Endothelial cell of umbilical vein (primary cell): Measurements from ENCODE around the gene PHC2. TPM values are rescaled to one million over a fixed set of nuclear protein-coding genes. Genes with fewer than 3 reads are reported as not detected.
"Not testable (repeated sequence)": the region's sequence is repeated elsewhere in the genome, so short reads cannot be mapped to it uniquely, and the experiment has no call there.

ENCODE experiments used
- BruUV-seq: library from RNA; stranded (reverse); fragments of 400-500 nt; replicated peaks from 2 replicates; lab custom pipeline; 2021; lab: Mats Ljungman, UMichigan
- CTCF ChIA-PET: fragments of 300-600, 350-600 bp; sonication (Branson Sonifier 250); formaldehyde crosslinking; loops from one replicate; lab custom pipeline; 2021; ENCODE audit warnings: antibody characterized with exemption, inconsistent platforms; lab: Charles Lee
- POLR2A ChIA-PET: fragments of 300-600, 350-600 bp; sonication (Branson Sonifier 250); formaldehyde crosslinking; loops from one replicate; lab custom pipeline; 2021; ENCODE audit warnings: antibody characterized with exemption, inconsistent platforms; lab: Charles Lee
- DNase-seq: peaks from one replicate; pipeline ENCODE4 v3.0.0-alpha.2; 2011; ENCODE audit warnings: low read depth, low spot score
- FAIRE-seq: peaks from 2 replicates; lab custom pipeline; 2011; peaks lifted over from hg19 to GRCh38; lab: Jason Lieb, UNC
- H2AFZ ChIP-seq: 2 replicates; pipeline ENCODE4 v1.6.0; 2012; ENCODE audit warnings: low read depth, low read length, control low read depth, inconsistent platforms
- H3K27ac ChIP-seq: 2 replicates; pipeline ENCODE4 v1.5.1; 2011; ENCODE audit warnings: low read depth, mild to moderate bottlenecking, control low read depth, low read length, moderate library complexity; ENCODE audit not compliant: insufficient read depth
- H3K27me3 ChIP-seq, 2 experiments: 2 replicates each; pipeline versions ENCODE4 v1.6.0 to v1.6.1; 2011; ENCODE audit warnings: low read length in 2 of 2, mixed read lengths in 1 of 2; ENCODE audit not compliant: control insufficient read depth in 2 of 2, insufficient read depth in 2 of 2
- H3K36me3 ChIP-seq, 2 experiments: 2 replicates in 1 of 2; 3 replicates in 1 of 2; pipeline ENCODE4 v1.5.1; 2011; ENCODE audit warnings: low read length in 2 of 2, mild to moderate bottlenecking in 1 of 2, moderate library complexity in 1 of 2; ENCODE audit not compliant: control insufficient read depth in 2 of 2, insufficient read depth in 2 of 2; ENCODE audit errors: extremely low read depth in 1 of 2
- H3K4me1 ChIP-seq: 3 replicates; pipeline ENCODE4 v1.5.1; 2011; ENCODE audit warnings: mild to moderate bottlenecking, low read length; ENCODE audit not compliant: control insufficient read depth, insufficient read depth; ENCODE audit errors: extremely low read depth
- H3K4me2 ChIP-seq: 2 replicates; pipeline ENCODE4 v1.6.1; 2011; ENCODE audit warnings: low read length, control low read depth, mixed read lengths; ENCODE audit not compliant: insufficient read depth
- H3K4me3 ChIP-seq, 3 experiments: fragments of 200-600 bp in 1 of 3; sonication (generic), shearing (Covaris generic) in 1 of 3; replicated peaks in 1 of 3; 2 replicates each; pipeline ENCODE4 v1.5.1; 2011 to 2016; ENCODE audit warnings: control low read depth in 3 of 3, low read length in 3 of 3, mild to moderate bottlenecking in 2 of 3, inconsistent platforms in 1 of 3, low read depth in 1 of 3, moderate library complexity in 1 of 3; ENCODE audit not compliant: insufficient read depth in 1 of 3
- H3K79me2 ChIP-seq: 2 replicates; pipeline ENCODE4 v1.6.0; 2012; ENCODE audit warnings: low read length, inconsistent platforms; ENCODE audit not compliant: control insufficient read depth, insufficient read depth
- H3K9ac ChIP-seq: replicated peaks from 2 replicates; pipeline ENCODE3; 2011; ENCODE audit warnings: low read length, control low read depth; ENCODE audit not compliant: insufficient read depth; ENCODE audit errors: extremely low read depth
- H3K9me1 ChIP-seq: replicated peaks from 3 replicates; pipeline ENCODE4 v1.6.0; 2011; ENCODE audit warnings: mild to moderate bottlenecking, low read length; ENCODE audit not compliant: control insufficient read depth, insufficient read depth; ENCODE audit errors: extremely low read depth
- H3K9me3 ChIP-seq: replicated peaks from 2 replicates; pipeline ENCODE4 v1.5.1; 2012; ENCODE audit warnings: low read length, inconsistent platforms; ENCODE audit not compliant: control insufficient read depth, insufficient read depth
- H4K20me1 ChIP-seq: replicated peaks from 2 replicates; pipeline ENCODE3; 2011; ENCODE audit warnings: mild to moderate bottlenecking, low read length; ENCODE audit not compliant: control insufficient read depth, insufficient read depth; ENCODE audit errors: extremely low read depth
- EZH2 ChIP-seq: IDR thresholded peaks from 2 replicates; pipeline ENCODE4 v1.6.1; 2012; ENCODE audit warnings: borderline replicate concordance, low read depth, mild to moderate bottlenecking, moderate library complexity, low read length, inconsistent platforms; ENCODE audit not compliant: severe bottlenecking
- FOS ChIP-seq: IDR thresholded peaks from 2 replicates; pipeline ENCODE4 v1.6.1; 2011; ENCODE audit warnings: mild to moderate bottlenecking, low read length, moderate library complexity, borderline replicate concordance; ENCODE audit not compliant: insufficient read depth
- JUN ChIP-seq: IDR thresholded peaks from 2 replicates; pipeline ENCODE4 v1.6.1; 2011; ENCODE audit warnings: borderline replicate concordance, low read depth; ENCODE audit not compliant: insufficient read length, insufficient read depth
- MYC ChIP-seq: IDR thresholded peaks from one replicate; pipeline ENCODE4 v1.6.1; 2011; ENCODE audit warnings: mild to moderate bottlenecking, low read depth, low read length
- POLR2A ChIP-seq: IDR thresholded peaks from 2 replicates; pipeline ENCODE4 v1.6.1; 2012; ENCODE audit warnings: low read depth, mild to moderate bottlenecking, control low read depth, low read length
- POLR2AphosphoS5 ChIP-seq: IDR thresholded peaks from 2 replicates; pipeline ENCODE4 v1.6.1; 2012; ENCODE audit warnings: low read depth, mild to moderate bottlenecking, control low read depth, low read length, moderate library complexity; ENCODE audit not compliant: insufficient read depth
- dilution Hi-C: fragments of 300-500 bp; cut with MboI; formaldehyde crosslinking; loops from one replicate; pipeline ENCODE4 v1.15.0; 2019; ENCODE audit warnings: low sequenced_read_pairs; ENCODE audit not compliant: extremely low pct_ligation_motif_present
- intact Hi-C: fragments of 100-400 bp; cut with micrococcal nuclease; formaldehyde crosslinking; loops from one replicate; pipeline ENCODE4 v1.10.0; 2022
- polyA plus RNA-seq, 4 experiments: library from polyadenylated mRNA; depleted of rRNA in 3 of 4; stranded (reverse) in 3 of 4; unstranded in 1 of 4; fragments of >200 nt; gene quantifications; 2 replicates each; pipeline versions ENCODE4 v1.2.1 to v1.2.3, GENCODE V29; 2011 to 2012; ENCODE audit warnings: missing spikeins in 1 of 4
- total RNA-seq: library from RNA; stranded (reverse); gene quantifications from 2 replicates; pipeline ENCODE4 v1.2.3, GENCODE V29; 2021
- TF ChIP-seq, protein P1 (sequence below): IDR thresholded peaks from 2 replicates; pipeline ENCODE4 v1.6.1; 2011; ENCODE audit not compliant: insufficient read depth, insufficient read length
- TF ChIP-seq, protein P2 (sequence below), 2 donors: IDR thresholded peaks; 1 replicate in 1 of 2; 2 replicates in 1 of 2; pipeline ENCODE4 v1.5.1; 2011; ENCODE audit warnings: low read length in 2 of 2, mild to moderate bottlenecking in 2 of 2, moderate library complexity in 2 of 2, control low read depth in 1 of 2, inconsistent platforms in 1 of 2, low read depth in 1 of 2; ENCODE audit not compliant: insufficient read depth in 1 of 2; ENCODE audit errors: extremely low read depth in 1 of 2

The PHC2 gene
- total and polyA plus RNA-seq, 2 donors (not counting 3 experiments of a cell fraction or from before 2014, with no cell fraction given), result 65.6 to 79.0 TPM

DNA sequence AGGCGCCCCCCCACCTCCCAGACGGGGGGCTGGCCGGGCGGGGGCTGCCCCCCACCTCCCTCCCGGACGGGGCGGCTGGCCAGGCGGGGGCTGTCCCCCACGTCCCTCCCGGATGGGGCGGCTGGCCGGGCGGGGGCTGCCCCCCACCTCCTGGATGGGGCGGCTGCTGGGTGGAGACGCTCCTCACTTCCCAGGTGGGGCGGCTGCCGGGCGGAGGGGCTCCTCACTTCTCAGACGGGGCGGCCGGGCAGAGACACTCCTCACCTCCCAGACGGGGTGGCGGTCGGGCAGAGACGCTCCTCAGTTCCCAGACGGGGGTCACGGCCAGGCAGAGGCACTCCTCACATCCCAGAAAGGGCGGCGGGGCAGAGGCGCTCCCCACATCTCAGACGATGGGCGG, 121.5 kb downstream of the PHC2 start:
- H3K79me2 ChIP-seq, H3K4me3 ChIP-seq, H3K4me1 ChIP-seq, H2AFZ ChIP-seq, FAIRE-seq, H3K9me1 ChIP-seq, CTCF ChIA-PET, H3K27ac ChIP-seq, dilution Hi-C loops, H3K9ac ChIP-seq, BruUV-seq, H3K4me2 ChIP-seq, DNase-seq, H4K20me1 ChIP-seq, POLR2A ChIA-PET, H3K36me3 ChIP-seq, intact Hi-C loops, H3K9me3 ChIP-seq, H3K27me3 ChIP-seq: not testable (repeated sequence)

DNA sequence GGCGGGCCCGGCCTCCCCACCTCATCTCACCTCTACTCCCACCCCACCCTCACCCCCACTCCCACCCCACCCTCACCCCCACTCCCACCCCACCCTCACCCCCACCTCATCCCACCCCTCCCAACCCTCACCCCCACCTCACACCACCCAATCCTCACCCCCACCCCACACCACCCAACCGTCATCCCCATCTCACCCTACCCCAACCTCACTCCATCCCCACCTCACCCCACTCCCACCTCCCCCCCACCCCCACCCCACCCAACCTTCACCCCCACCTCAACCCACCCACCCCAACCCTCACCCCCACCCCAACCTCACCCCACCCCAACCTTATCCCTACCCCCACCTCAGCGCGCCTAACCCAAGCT, 123.4 kb downstream of the PHC2 start:
- no peak overlapping the region for H3K27ac ChIP-seq
- H3K4me2 ChIP-seq, result no peak overlapping the region
- no peaks in the 10 kb centered on the region for H3K9me3 ChIP-seq
- H3K27me3 ChIP-seq, result peaks cover 0 to 9% of the 10 kb centered on the region in 2 experiments
- H3K79me2 ChIP-seq, result no peaks in the 10 kb centered on the region
- no peak overlapping the region for H2AFZ ChIP-seq
- TF ChIP-seq EZH2, result no peak
- TF ChIP-seq POLR2A, result no peak
- TF ChIP-seq, protein P1, sequence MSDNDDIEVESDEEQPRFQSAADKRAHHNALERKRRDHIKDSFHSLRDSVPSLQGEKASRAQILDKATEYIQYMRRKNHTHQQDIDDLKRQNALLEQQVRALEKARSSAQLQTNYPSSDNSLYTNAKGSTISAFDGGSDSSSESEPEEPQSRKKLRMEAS, result no peak
- TF ChIP-seq MYC, result no peak
- TF ChIP-seq, protein P2, sequence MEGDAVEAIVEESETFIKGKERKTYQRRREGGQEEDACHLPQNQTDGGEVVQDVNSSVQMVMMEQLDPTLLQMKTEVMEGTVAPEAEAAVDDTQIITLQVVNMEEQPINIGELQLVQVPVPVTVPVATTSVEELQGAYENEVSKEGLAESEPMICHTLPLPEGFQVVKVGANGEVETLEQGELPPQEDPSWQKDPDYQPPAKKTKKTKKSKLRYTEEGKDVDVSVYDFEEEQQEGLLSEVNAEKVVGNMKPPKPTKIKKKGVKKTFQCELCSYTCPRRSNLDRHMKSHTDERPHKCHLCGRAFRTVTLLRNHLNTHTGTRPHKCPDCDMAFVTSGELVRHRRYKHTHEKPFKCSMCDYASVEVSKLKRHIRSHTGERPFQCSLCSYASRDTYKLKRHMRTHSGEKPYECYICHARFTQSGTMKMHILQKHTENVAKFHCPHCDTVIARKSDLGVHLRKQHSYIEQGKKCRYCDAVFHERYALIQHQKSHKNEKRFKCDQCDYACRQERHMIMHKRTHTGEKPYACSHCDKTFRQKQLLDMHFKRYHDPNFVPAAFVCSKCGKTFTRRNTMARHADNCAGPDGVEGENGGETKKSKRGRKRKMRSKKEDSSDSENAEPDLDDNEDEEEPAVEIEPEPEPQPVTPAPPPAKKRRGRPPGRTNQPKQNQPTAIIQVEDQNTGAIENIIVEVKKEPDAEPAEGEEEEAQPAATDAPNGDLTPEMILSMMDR (IDR thresholded peaks at IDR 0.05; ENCODE audit: extremely low read depth in 1 of 2, insufficient read depth in 1 of 2, low read depth in 1 of 2, low read length in 2 of 2), result no peak
- no peak for TF ChIP-seq FOS
- no peak for TF ChIP-seq POLR2AphosphoS5
- TF ChIP-seq JUN, result no peak
- no peak overlapping the region for H3K4me3 ChIP-seq
- dilution Hi-C loops (no loop called here), intact Hi-C loops (no loop called here)
- DNase-seq, result no peak
- ChIA-PET CTCF (no interaction called here), POLR2A (no interaction called here)
- no peaks in the 10 kb centered on the region for H3K9me1 ChIP-seq
- BruUV-seq, result no TSS peak
- H4K20me1 ChIP-seq, result no peaks in the 10 kb centered on the region
- FAIRE-seq, result no peak
- H3K4me1 ChIP-seq, result peaks cover 2% of the 10 kb centered on the region
- no peak overlapping the region for H3K9ac ChIP-seq
- no peaks in the 10 kb centered on the region for H3K36me3 ChIP-seq
